ENCODE measurements around the gene RASAL1.
"Not testable (repeated sequence)": the region's sequence is repeated elsewhere in the genome, so short reads cannot be mapped to it uniquely, and the experiment has no call there.

The RASAL1 gene

GRCh38 chr12:113141716-113142115, 6.2 kb upstream of the RASAL1 start:
- not testable (repeated sequence) for DNase-seq

- DNase-seq, result no peak
These were observed 5.1 kb upstream of the RASAL1 start for GRCh38 chr12:113140706-113141105.

GRCh38 chr12:113138826-113139225, 3.3 kb upstream of the RASAL1 start:
- no peak for DNase-seq

- no peak for DNase-seq
These were observed 2.6 kb upstream of the RASAL1 start for GRCh38 chr12:113137861-113138783.

- no peak for DNase-seq
These were observed 1.5 kb upstream of the RASAL1 start for GRCh38 chr12:113136990-113137511.

GRCh38 chr12:113136128-113136989, 798 bp upstream of the RASAL1 start:
- DNase-seq, result no peak

- no peak for DNase-seq
These were observed 1.0 kb downstream of the RASAL1 start for GRCh38 chr12:113134521-113134951.

- no peak for DNase-seq
These were observed 1.5 kb downstream of the RASAL1 start for GRCh38 chr12:113134071-113134470.

GRCh38 chr12:113133666-113134065, 1.9 kb downstream of the RASAL1 start:
- no peak for DNase-seq

- no peak for DNase-seq
These were observed 2.5 kb downstream of the RASAL1 start for GRCh38 chr12:113133036-113133435.

- DNase-seq, result no peak
These were observed 4.0 kb downstream of the RASAL1 start for GRCh38 chr12:113131556-113131955.

- DNase-seq, result no peak
These were observed 5.0 kb downstream of the RASAL1 start for GRCh38 chr12:113130457-113131135.

GRCh38 chr12:113129664-113130456, 5.7 kb downstream of the RASAL1 start:
- DNase-seq, result no peak

GRCh38 chr12:113128802-113129663, 6.5 kb downstream of the RASAL1 start:
- DNase-seq, result no peak

- no peak for DNase-seq
These were observed 7.8 kb downstream of the RASAL1 start for GRCh38 chr12:113127791-113128199.

GRCh38 chr12:113120670-113121370, 14.7 kb downstream of the RASAL1 start:
- no peak for DNase-seq

GRCh38 chr12:113119980-113120669, 15.4 kb downstream of the RASAL1 start:
- no peak for DNase-seq

GRCh38 chr12:113118142-113118541, 17.4 kb downstream of the RASAL1 start:
- no peak for DNase-seq

GRCh38 chr12:113117684-113118083, 17.9 kb downstream of the RASAL1 start:
- DNase-seq, result not testable (repeated sequence)

GRCh38 chr12:113116875-113117274, 18.7 kb downstream of the RASAL1 start:
- DNase-seq, result no peak
